CD4-positive, alpha-beta T cell treated with Interleukin-6 at 100 ng/mL for 8 hours (primary cell): ENCODE measurements around the gene LMNTD1.
"Not testable (repeated sequence)": the region's sequence is repeated elsewhere in the genome, so short reads cannot be mapped to it uniquely, and the experiment has no call there.

Experiments
- DNase-seq: peaks from one replicate; pipeline ENCODE4 v3.0.0-alpha.2; 2020; ENCODE audit warnings: mixed read lengths, low spot score

LMNTD1 gene

DNA sequence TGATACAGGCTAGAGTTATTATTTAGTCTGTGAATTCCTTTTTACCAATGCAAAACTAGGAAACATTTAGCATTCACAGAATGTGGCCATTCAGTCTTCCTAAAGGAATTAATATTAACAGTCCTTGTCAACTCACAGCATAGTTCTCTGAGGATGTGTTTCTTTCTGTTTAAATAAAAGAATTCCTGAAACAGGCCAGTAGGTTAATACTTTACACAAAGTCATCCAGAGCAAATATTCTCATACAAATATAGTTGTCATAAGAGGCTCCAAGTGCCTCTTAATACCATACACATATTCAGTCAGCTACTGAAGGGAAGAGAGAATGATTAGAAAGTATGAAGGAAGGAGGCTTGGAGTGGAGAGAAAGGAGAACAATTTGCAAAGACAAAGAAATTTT lies 120.1 kb downstream of the LMNTD1 start:
- DNase-seq = no peak

DNA sequence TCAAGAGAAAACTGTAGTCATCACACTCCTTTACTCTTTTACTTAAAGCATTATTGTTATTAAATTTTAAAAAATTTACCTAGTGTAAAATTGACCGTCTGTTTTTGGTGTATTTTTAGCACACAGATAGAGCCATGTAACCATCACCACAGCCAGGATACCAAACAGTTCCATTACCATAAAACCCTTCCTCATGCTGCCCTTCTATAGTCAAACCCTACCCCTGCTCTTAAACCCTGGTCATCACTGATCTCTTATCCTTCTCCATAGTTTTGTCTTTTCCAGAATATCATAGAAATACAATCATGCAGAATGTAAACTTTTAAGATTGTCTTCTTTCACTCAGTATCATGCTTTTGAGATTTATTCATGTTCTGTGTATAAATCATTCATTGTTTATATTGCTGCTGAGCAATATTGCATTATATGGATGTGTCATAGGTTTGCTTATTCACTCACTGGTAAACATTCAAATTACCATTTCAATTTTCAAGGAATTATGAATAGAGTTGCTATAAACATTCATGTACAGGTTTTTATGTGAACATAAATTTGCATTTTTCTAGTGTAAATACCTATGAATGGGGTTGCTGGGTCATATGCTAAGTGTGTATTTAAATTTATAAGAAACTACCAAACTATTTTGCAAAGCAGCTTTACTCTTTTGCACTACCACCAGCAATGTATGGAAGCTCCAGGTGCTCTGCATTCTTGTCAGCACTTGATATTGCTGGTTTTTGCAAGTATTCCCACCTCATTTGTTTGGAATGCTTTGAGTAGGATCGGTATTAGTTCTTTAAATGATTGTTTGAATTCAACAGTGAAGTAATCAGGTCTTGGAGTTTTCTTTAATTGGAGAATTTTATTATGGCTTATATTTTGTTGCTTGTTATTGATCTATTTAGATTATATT lies 125.5 kb downstream of the LMNTD1 start:
- no peak for DNase-seq

DNA sequence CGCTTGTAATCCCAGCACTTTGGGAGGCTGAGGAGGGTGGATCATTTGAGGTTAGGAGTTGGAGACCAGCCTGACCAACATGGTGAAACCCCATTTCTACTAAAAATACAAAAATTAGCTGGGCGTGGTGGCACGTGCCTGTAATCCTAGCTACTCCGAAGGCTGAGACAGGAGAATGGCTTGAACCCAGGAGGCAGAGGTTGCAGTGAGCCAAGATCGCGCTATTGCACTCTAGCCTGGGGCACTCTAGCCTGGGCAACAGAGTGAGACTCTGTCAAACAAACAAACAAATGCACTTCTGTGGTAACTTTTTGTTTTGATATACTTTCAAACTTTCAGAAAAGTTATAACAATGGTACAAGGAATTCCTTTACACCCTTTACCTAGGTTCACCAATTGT lies 126.3 kb downstream of the LMNTD1 start:
- DNase-seq = not testable (repeated sequence)
